ENCODE measurements around the gene LIPG. TPM values are rescaled to one million over a fixed set of nuclear protein-coding genes. Genes with fewer than 3 reads are reported as not detected.

The LIPG gene
- total RNA-seq, 1 experiment from 2014 or later, result 6.1 TPM

DNA sequence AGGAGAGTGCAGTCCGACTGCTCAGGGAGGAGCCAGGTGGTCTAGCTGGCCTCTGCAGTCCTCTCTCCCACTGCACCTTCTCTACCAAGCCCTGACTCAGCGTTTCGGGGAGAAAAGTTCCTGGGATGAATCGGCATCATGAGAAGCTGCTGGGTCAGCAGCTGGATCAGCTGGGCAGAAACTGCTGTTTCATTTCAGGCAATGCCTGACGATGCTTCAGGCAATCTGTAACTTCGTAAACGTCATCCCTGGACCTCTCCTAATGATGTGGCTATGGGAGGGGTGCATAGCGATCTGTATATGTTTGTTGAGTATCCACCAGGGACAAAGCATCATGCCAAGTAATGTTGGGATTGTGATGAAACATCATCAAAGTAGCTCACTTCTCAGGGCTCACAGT lies 20.7 kb downstream of the LIPG start:
- Histone ChIP-seq H2BK12ac (ENCODE audit: insufficient read length, low read depth, low read length) (no peak overlapping the region), H3K4me2 (ENCODE audit: insufficient read depth, insufficient read length, low read length) (no peak overlapping the region), H3K4ac (ENCODE audit: low read depth, low read length) (no peak overlapping the region), H3K9ac (ENCODE audit: extremely low read depth, insufficient read length, low read length) (no peak overlapping the region), H3K27me3 (ENCODE audit: insufficient read depth, low read length) (no peaks in the 10 kb centered on the region), H2BK5ac (ENCODE audit: insufficient read length, low read length) (no peak overlapping the region), H3K23me2 (ENCODE audit: insufficient read length, low read depth, low read length, poor library complexity, severe bottlenecking) (no peaks in the 10 kb centered on the region), H4K91ac (ENCODE audit: insufficient read length, low read depth, low read length) (no peak overlapping the region), H3K14ac (ENCODE audit: insufficient read depth, low read length) (no peak overlapping the region), H2BK120ac (ENCODE audit: low read depth, low read length, poor library complexity, severe bottlenecking) (no peak overlapping the region), H3K79me2 (ENCODE audit: insufficient read depth, low read length) (no peaks in the 10 kb centered on the region), H4K5ac (ENCODE audit: insufficient read length, low read depth, low read length) (no peak overlapping the region), H4K8ac (replicated peaks; ENCODE audit: insufficient read length, low read depth, low read length) (no peak overlapping the region), H3K27ac (ENCODE audit: insufficient read length, low read depth, low read length) (no peak overlapping the region), H3K9me3 (ENCODE audit: control insufficient read depth, low read depth, low read length) (no peaks in the 10 kb centered on the region), H3K79me1 (ENCODE audit: insufficient read depth, low read depth, low read length, poor library complexity, severe bottlenecking) (no peaks in the 10 kb centered on the region), H2AK5ac (ENCODE audit: insufficient read length, low read length) (no peak overlapping the region), H2BK15ac (ENCODE audit: low read depth, low read length) (no peak overlapping the region), H3K23ac (ENCODE audit: insufficient read length, low read depth, low read length) (no peak overlapping the region), H3T11ph (ENCODE audit: low read length) (no peak overlapping the region), H3K18ac (ENCODE audit: insufficient read length, low read depth, low read length) (no peak overlapping the region), H3K4me1 (ENCODE audit: insufficient read depth, low read length) (peaks cover 7% of the 10 kb centered on the region), H3K56ac (ENCODE audit: insufficient read length, low read depth, low read length) (no peak overlapping the region), H2BK20ac (ENCODE audit: low read depth, low read length, poor library complexity, severe bottlenecking) (no peak overlapping the region), H4K20me1 (ENCODE audit: control insufficient read depth, insufficient read depth, insufficient read length) (no peaks in the 10 kb centered on the region), H2AFZ (ENCODE audit: low read length) (no peak overlapping the region)
- Mint-ChIP-seq H3K4me3 (no peak overlapping the region), H3K36me3 (ENCODE audit: insufficient read depth in 1 of 3, low read depth in 3 of 3) (peaks cover 8 to 12% (median 10%) of the 10 kb centered on the region in 3 experiments; a peak in 6 of 7 replicates), H3K27ac (peak overlapping the region; percentile 23 to 72 (median 25); a peak in 4 of 7 replicates), H3K4me1 (peaks cover 8 to 10% of the 10 kb centered on the region in 2 experiments), H3K27me3 (ENCODE audit: low read depth) (no peaks in the 10 kb centered on the region), H3K9me3 (peaks cover 0 to 7% of the 10 kb centered on the region in 2 experiments; a peak in 2 of 5 replicates)
- TF ChIP-seq, protein P1, sequence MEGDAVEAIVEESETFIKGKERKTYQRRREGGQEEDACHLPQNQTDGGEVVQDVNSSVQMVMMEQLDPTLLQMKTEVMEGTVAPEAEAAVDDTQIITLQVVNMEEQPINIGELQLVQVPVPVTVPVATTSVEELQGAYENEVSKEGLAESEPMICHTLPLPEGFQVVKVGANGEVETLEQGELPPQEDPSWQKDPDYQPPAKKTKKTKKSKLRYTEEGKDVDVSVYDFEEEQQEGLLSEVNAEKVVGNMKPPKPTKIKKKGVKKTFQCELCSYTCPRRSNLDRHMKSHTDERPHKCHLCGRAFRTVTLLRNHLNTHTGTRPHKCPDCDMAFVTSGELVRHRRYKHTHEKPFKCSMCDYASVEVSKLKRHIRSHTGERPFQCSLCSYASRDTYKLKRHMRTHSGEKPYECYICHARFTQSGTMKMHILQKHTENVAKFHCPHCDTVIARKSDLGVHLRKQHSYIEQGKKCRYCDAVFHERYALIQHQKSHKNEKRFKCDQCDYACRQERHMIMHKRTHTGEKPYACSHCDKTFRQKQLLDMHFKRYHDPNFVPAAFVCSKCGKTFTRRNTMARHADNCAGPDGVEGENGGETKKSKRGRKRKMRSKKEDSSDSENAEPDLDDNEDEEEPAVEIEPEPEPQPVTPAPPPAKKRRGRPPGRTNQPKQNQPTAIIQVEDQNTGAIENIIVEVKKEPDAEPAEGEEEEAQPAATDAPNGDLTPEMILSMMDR (conservative IDR thresholded peaks at IDR 0.05), result no peak
- WGBS (ENCODE audit: extremely low coverage, insufficient read length, low lambda C conversion rate), result no CpG with 5 or more reads among the region's 8 CpGs
- no peak for DNase-seq
